CD4-positive, alpha-beta T cell treated with Interleukin-1 beta for 1 hour (primary cell): ENCODE data around the gene CFAP65.
A peak's percentile ranks its signal among the peaks of the same experiment; 100 is the strongest.

Experiments
- DNase-seq, 2 donors: peaks; one replicate each; pipeline ENCODE4 v3.0.0-alpha.2; 2020 to 2022

Gene CFAP65

GRCh38 chr2:218962859-218963492 is 78.3 kb downstream of the CFAP65 start:
- DNase-seq = peak in 1 of 2 donors; percentile 50

GRCh38 chr2:218961651-218962570 is 79.4 kb downstream of the CFAP65 start:
- DNase-seq = no peak

- DNase-seq = no peak
Measured at GRCh38 chr2:218961229-218961628, 80.1 kb downstream of the CFAP65 start.

GRCh38 chr2:218960309-218961165 is 80.8 kb downstream of the CFAP65 start:
- DNase-seq = no peak

- no peak for DNase-seq
Measured at GRCh38 chr2:218959761-218960308, 81.5 kb downstream of the CFAP65 start.

GRCh38 chr2:218959141-218959731 is 82.1 kb downstream of the CFAP65 start, which contains the start of gene CDK5R2:
Gene CDK5R2, plus strand, starts transcription at chr2:218959666. Its CDS starts 155 bp downstream, at chr2:218959821.
- peak; percentile 69 to 75 for DNase-seq

GRCh38 chr2:218958276-218958675 is 83.0 kb downstream of the CFAP65 start:
- DNase-seq = no peak

- DNase-seq = no peak
Measured at GRCh38 chr2:218957671-218958070, 83.6 kb downstream of the CFAP65 start.

GRCh38 chr2:218956039-218956438 is 85.3 kb downstream of the CFAP65 start:
- no peak for DNase-seq

GRCh38 chr2:218954541-218955300 is 86.6 kb downstream of the CFAP65 start:
- no peak for DNase-seq

- no peak for DNase-seq
Measured at GRCh38 chr2:218953366-218953954, 87.9 kb downstream of the CFAP65 start.
